LNCaP clone FGC (cell line): ENCODE measurements around the gene MAGI2.

Experiments
- DNase-seq: peaks from one replicate; pipeline ENCODE4 v3.0.0-alpha.2; 2011; ENCODE audit warnings: low read depth
- H3K4me3 ChIP-seq: 2 replicates; pipeline ENCODE4 v1.5.1; 2011; ENCODE audit warnings: mild to moderate bottlenecking, low read depth, low read length, control low read depth
- CTCF ChIP-seq: IDR thresholded peaks from 2 replicates; pipeline ENCODE4 v1.5.1; 2012; ENCODE audit warnings: mild to moderate bottlenecking; ENCODE audit not compliant: control insufficient read depth, insufficient read depth; ENCODE audit errors: extremely low read depth

The MAGI2 gene

GRCh38 chr7:78662939-78663338 is 790.5 kb downstream of the MAGI2 start:
- no peak for DNase-seq
- H3K4me3 ChIP-seq, result no peak overlapping the region
- no peak for TF ChIP-seq CTCF

- no peak for DNase-seq
- no peak overlapping the region for H3K4me3 ChIP-seq
- no peak for TF ChIP-seq CTCF
Measured at GRCh38 chr7:78649976-78650375, 803.5 kb downstream of the MAGI2 start.

- TF ChIP-seq CTCF, result no peak
- H3K4me3 ChIP-seq, result no peak overlapping the region
- no peak for DNase-seq
Measured at GRCh38 chr7:78649236-78649635, 804.2 kb downstream of the MAGI2 start.

- DNase-seq, result no peak
- H3K4me3 ChIP-seq, result no peak overlapping the region
- TF ChIP-seq CTCF, result no peak
Measured at GRCh38 chr7:78642751-78643150, 810.7 kb downstream of the MAGI2 start.

- TF ChIP-seq CTCF, result no peak
- no peak for DNase-seq
- no peak overlapping the region for H3K4me3 ChIP-seq
Measured at GRCh38 chr7:78638364-78638763, 815.1 kb downstream of the MAGI2 start.

- no peak overlapping the region for H3K4me3 ChIP-seq
- no peak for TF ChIP-seq CTCF
- DNase-seq, result no peak
Measured at GRCh38 chr7:78636727-78637126, 816.7 kb downstream of the MAGI2 start.

GRCh38 chr7:78635026-78635793 is 818.3 kb downstream of the MAGI2 start:
- no peak for TF ChIP-seq CTCF
- no peak overlapping the region for H3K4me3 ChIP-seq
- no peak for DNase-seq
